ENCODE measurements around the gene CD2AP.

CD2AP gene

DNA sequence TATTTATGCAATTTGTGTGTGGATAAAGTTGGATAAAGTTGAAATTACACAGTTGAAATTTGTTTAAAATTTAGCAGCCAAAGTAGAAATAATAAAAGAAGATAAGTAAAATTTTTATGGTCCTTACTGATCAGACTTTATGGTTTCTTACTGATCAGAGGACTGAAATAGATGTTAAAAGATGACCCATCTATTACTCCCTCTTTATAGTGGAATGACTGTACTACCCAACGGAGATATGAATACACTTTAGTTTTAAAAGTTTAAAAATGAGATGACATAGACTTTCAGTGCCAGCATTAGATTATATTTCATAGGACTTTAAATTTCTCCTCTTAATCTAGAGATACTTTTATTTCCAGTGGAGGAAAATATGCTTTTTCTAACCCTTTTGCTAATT, 121.9 kb downstream of the CD2AP start:
- peaks cover 10% of the 10 kb centered on the region for H3K36me3 ChIP-seq (ENCODE audit: control insufficient read depth, insufficient read depth, low read length)
- no peaks in the 10 kb centered on the region for H3K4me1 ChIP-seq (ENCODE audit: control insufficient read depth, insufficient read depth, low read length)
- no peak overlapping the region for H3K27ac ChIP-seq (ENCODE audit: low read depth, low read length)
- H3K4me3 ChIP-seq (ENCODE audit: low read length), result no peak overlapping the region
- H3K9ac ChIP-seq (ENCODE audit: low read length), result no peak overlapping the region
- no peaks in the 10 kb centered on the region for H3K27me3 ChIP-seq (ENCODE audit: control insufficient read depth, insufficient read depth, low read length)

GRCh38 chr6:47603227-47603626, 125.6 kb downstream of the CD2AP start:
- no peak overlapping the region for H3K9ac ChIP-seq (ENCODE audit: low read length)
- H3K4me1 ChIP-seq (ENCODE audit: control insufficient read depth, insufficient read depth, low read length), result no peaks in the 10 kb centered on the region
- no peak overlapping the region for H3K27ac ChIP-seq (ENCODE audit: low read depth, low read length)
- no peaks in the 10 kb centered on the region for H3K27me3 ChIP-seq (ENCODE audit: control insufficient read depth, insufficient read depth, low read length)
- no peak overlapping the region for H3K4me3 ChIP-seq (ENCODE audit: low read length)
- H3K36me3 ChIP-seq (ENCODE audit: control insufficient read depth, insufficient read depth, low read length), result no peaks in the 10 kb centered on the region

GRCh38 chr6:47603995-47604394, 126.4 kb downstream of the CD2AP start:
- no peaks in the 10 kb centered on the region for H3K27me3 ChIP-seq (ENCODE audit: control insufficient read depth, insufficient read depth, low read length)
- H3K27ac ChIP-seq (ENCODE audit: low read depth, low read length), result no peak overlapping the region

GRCh38 chr6:47621838-47622449, 144.4 kb downstream of the CD2AP start:
- Histone ChIP-seq H3K9ac (ENCODE audit: low read length) (no peak overlapping the region), H3K4me1 (ENCODE audit: control insufficient read depth, insufficient read depth, low read length) (no peaks in the 10 kb centered on the region), H3K27me3 (ENCODE audit: control insufficient read depth, insufficient read depth, low read length) (no peaks in the 10 kb centered on the region), H3K27ac (ENCODE audit: low read depth, low read length) (no peak overlapping the region), H3K4me3 (ENCODE audit: low read length) (no peak overlapping the region), H3K36me3 (ENCODE audit: control insufficient read depth, insufficient read depth, low read length) (peaks cover 3% of the 10 kb centered on the region)

More at GRCh38 chr6:47603995-47604394, 126.4 kb downstream of the CD2AP start:
- H3K36me3 ChIP-seq (ENCODE audit: control insufficient read depth, insufficient read depth, low read length), result no peaks in the 10 kb centered on the region
- no peak overlapping the region for H3K4me3 ChIP-seq (ENCODE audit: low read length)
- H3K9ac ChIP-seq (ENCODE audit: low read length), result no peak overlapping the region
- H3K4me1 ChIP-seq (ENCODE audit: control insufficient read depth, insufficient read depth, low read length), result no peaks in the 10 kb centered on the region

DNA sequence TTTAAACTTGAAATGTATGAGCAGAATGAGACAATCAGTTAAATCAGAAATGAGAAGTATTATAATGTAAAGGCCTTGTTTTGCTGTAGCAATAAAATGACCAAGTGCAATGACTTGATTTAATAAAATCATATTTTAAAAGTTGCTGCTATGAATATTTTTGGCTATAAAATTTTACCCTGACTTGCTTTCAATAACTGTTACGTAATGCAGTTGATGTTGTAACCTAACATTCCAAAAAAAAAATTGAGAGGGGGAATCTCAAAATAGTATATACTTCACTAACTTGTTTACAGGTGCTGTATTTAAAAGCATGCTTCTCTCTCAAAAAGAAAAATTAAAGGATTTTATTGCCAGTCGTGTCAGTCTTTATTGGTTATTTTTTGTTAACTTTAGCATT, 149.2 kb downstream of the CD2AP start:
- no peak overlapping the region for H3K9ac ChIP-seq (ENCODE audit: low read length)
- H3K4me1 ChIP-seq (ENCODE audit: control insufficient read depth, insufficient read depth, low read length), result no peaks in the 10 kb centered on the region
- no peak overlapping the region for H3K27ac ChIP-seq (ENCODE audit: low read depth, low read length)
- no peak overlapping the region for H3K4me3 ChIP-seq (ENCODE audit: low read length)
- H3K36me3 ChIP-seq (ENCODE audit: control insufficient read depth, insufficient read depth, low read length), result no peaks in the 10 kb centered on the region
- no peaks in the 10 kb centered on the region for H3K27me3 ChIP-seq (ENCODE audit: control insufficient read depth, insufficient read depth, low read length)

GRCh38 chr6:47628448-47629272, 151.1 kb downstream of the CD2AP start:
- Histone ChIP-seq H3K9ac (ENCODE audit: low read length) (no peak overlapping the region), H3K27ac (ENCODE audit: low read depth, low read length) (no peak overlapping the region), H3K36me3 (ENCODE audit: control insufficient read depth, insufficient read depth, low read length) (no peaks in the 10 kb centered on the region), H3K27me3 (ENCODE audit: control insufficient read depth, insufficient read depth, low read length) (no peaks in the 10 kb centered on the region), H3K4me1 (ENCODE audit: control insufficient read depth, insufficient read depth, low read length) (no peaks in the 10 kb centered on the region), H3K4me3 (ENCODE audit: low read length) (no peak overlapping the region)

GRCh38 chr6:47629954-47630353, 152.4 kb downstream of the CD2AP start:
- Histone ChIP-seq H3K36me3 (ENCODE audit: control insufficient read depth, insufficient read depth, low read length) (no peaks in the 10 kb centered on the region), H3K27me3 (ENCODE audit: control insufficient read depth, insufficient read depth, low read length) (no peaks in the 10 kb centered on the region), H3K9ac (ENCODE audit: low read length) (no peak overlapping the region), H3K4me1 (ENCODE audit: control insufficient read depth, insufficient read depth, low read length) (no peaks in the 10 kb centered on the region), H3K27ac (ENCODE audit: low read depth, low read length) (no peak overlapping the region), H3K4me3 (ENCODE audit: low read length) (no peak overlapping the region)

- H3K27ac ChIP-seq (ENCODE audit: low read depth, low read length), result no peak overlapping the region
- H3K27me3 ChIP-seq (ENCODE audit: control insufficient read depth, insufficient read depth, low read length), result no peaks in the 10 kb centered on the region
- H3K36me3 ChIP-seq (ENCODE audit: control insufficient read depth, insufficient read depth, low read length), result no peaks in the 10 kb centered on the region
- no peak overlapping the region for H3K9ac ChIP-seq (ENCODE audit: low read length)
- no peak overlapping the region for H3K4me3 ChIP-seq (ENCODE audit: low read length)
- H3K4me1 ChIP-seq (ENCODE audit: control insufficient read depth, insufficient read depth, low read length), result no peaks in the 10 kb centered on the region
Measured at GRCh38 chr6:47630587-47630986, 153.0 kb downstream of the CD2AP start.

GRCh38 chr6:47631269-47631772, 153.7 kb downstream of the CD2AP start:
- Histone ChIP-seq H3K27me3 (ENCODE audit: control insufficient read depth, insufficient read depth, low read length) (no peaks in the 10 kb centered on the region), H3K27ac (ENCODE audit: low read depth, low read length) (no peak overlapping the region), H3K36me3 (ENCODE audit: control insufficient read depth, insufficient read depth, low read length) (no peaks in the 10 kb centered on the region), H3K4me3 (ENCODE audit: low read length) (no peak overlapping the region), H3K9ac (ENCODE audit: low read length) (no peak overlapping the region), H3K4me1 (ENCODE audit: control insufficient read depth, insufficient read depth, low read length) (no peaks in the 10 kb centered on the region)

DNA sequence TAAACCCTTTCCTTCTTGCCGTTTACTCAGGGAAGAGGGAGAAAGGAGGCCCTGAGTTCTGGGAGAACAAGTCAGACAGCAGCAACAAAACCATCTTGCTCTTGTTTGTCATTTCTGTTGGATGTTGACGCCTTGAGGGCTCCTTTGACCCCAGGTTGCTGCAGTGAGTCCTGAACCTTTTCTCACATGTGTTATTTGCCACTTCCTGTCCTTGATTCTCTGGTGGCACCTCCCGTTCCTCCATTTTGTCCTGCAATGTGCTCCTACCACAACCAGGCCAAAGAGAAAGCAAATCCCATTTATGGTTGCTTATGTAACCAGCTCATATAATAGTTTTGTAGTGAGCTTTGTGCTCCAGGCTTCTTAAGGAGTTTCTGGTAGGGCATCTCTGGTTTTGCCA, 154.2 kb downstream of the CD2AP start:
- no peak overlapping the region for H3K9ac ChIP-seq (ENCODE audit: low read length)
- H3K27ac ChIP-seq (ENCODE audit: low read depth, low read length), result no peak overlapping the region
- no peaks in the 10 kb centered on the region for H3K36me3 ChIP-seq (ENCODE audit: control insufficient read depth, insufficient read depth, low read length)
- H3K27me3 ChIP-seq (ENCODE audit: control insufficient read depth, insufficient read depth, low read length), result no peaks in the 10 kb centered on the region
- no peaks in the 10 kb centered on the region for H3K4me1 ChIP-seq (ENCODE audit: control insufficient read depth, insufficient read depth, low read length)
- no peak overlapping the region for H3K4me3 ChIP-seq (ENCODE audit: low read length)

DNA sequence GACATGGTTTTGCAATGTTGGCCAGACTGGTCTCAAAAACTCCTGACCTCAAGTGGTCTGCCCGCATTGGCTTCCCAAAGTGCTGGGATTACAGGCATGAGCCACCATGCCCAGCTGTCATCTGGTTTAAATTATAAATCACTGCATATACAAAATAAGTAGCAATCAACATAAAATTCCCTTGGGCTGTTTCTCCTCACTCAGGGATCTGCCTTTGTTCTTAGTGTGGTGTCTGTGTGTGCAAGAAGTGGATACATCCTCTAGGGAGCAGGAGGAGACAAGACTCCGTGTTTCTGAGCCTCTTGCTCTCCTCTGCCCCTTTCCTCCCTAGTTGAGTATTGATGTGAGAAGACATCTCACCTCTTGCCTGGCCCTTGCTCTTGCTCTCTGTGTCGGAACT, 155.6 kb downstream of the CD2AP start:
- no peak overlapping the region for H3K9ac ChIP-seq (ENCODE audit: low read length)
- no peaks in the 10 kb centered on the region for H3K4me1 ChIP-seq (ENCODE audit: control insufficient read depth, insufficient read depth, low read length)
- H3K4me3 ChIP-seq (ENCODE audit: low read length), result no peak overlapping the region
- H3K27me3 ChIP-seq (ENCODE audit: control insufficient read depth, insufficient read depth, low read length), result no peaks in the 10 kb centered on the region
- H3K36me3 ChIP-seq (ENCODE audit: control insufficient read depth, insufficient read depth, low read length), result no peaks in the 10 kb centered on the region
- H3K27ac ChIP-seq (ENCODE audit: low read depth, low read length), result no peak overlapping the region

DNA sequence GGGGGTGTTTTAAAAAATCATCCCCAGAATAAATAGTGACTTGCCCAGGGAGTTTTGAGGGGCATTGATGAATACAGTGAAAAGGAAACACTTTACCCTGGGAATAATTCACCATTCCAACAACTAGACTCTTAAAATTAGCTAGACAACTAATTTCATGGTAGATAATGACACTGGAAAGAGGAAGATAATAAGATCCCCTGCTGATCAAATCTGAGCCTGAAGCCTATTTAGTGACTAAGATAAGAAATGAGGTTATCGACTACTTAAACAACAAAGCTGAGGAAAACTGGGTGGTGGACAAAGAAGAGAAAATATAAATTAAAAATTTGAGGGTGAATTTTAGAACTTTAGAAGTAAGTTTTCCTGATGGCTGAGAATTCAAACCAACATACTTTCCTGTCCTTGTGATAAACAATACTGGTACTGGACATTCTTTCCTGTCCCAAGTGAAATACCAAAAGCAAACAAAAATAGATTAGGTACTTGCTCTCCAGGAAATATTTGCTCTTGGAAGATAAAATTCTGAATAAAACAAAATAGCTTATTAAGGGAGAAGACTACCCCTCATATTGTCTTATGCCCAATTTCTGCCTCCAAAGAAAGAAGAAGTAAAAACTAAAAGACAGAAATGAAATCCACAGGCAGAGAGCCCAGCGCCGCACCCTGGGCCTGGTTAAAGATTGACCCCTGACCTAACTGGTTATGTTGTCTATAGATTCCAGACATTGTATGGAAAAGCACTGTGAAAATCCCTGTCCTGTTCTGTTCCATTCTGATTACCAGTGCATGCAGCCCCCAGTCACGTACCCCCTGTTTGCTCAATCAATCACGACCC, 156.8 kb downstream of the CD2AP start:
- Histone ChIP-seq H3K9ac (ENCODE audit: low read length) (no peak overlapping the region), H3K27ac (ENCODE audit: low read depth, low read length) (no peak overlapping the region), H3K4me3 (ENCODE audit: low read length) (no peak overlapping the region), H3K27me3 (ENCODE audit: control insufficient read depth, insufficient read depth, low read length) (no peaks in the 10 kb centered on the region), H3K36me3 (ENCODE audit: control insufficient read depth, insufficient read depth, low read length) (no peaks in the 10 kb centered on the region), H3K4me1 (ENCODE audit: control insufficient read depth, insufficient read depth, low read length) (no peaks in the 10 kb centered on the region)

All from rectal smooth muscle tissue (tissue), 1 donor.